HL-60 (cell line): Measurements from ENCODE around the gene PTPN1.

Source experiments
- CTCF ChIP-seq: IDR thresholded peaks from one replicate; pipeline ENCODE4 v1.5.1; 2011; ENCODE audit warnings: low read length, control low read depth, inconsistent platforms; ENCODE audit not compliant: insufficient read depth
- POLR2AphosphoS5 ChIP-seq: IDR thresholded peaks from 2 replicates; pipeline ENCODE4 v1.6.1; 2012; ENCODE audit warnings: low read depth
- REST ChIP-seq: IDR thresholded peaks from 2 replicates; pipeline ENCODE4 v1.6.1; 2012; ENCODE audit warnings: low read depth; ENCODE audit not compliant: insufficient replicate concordance

DNA sequence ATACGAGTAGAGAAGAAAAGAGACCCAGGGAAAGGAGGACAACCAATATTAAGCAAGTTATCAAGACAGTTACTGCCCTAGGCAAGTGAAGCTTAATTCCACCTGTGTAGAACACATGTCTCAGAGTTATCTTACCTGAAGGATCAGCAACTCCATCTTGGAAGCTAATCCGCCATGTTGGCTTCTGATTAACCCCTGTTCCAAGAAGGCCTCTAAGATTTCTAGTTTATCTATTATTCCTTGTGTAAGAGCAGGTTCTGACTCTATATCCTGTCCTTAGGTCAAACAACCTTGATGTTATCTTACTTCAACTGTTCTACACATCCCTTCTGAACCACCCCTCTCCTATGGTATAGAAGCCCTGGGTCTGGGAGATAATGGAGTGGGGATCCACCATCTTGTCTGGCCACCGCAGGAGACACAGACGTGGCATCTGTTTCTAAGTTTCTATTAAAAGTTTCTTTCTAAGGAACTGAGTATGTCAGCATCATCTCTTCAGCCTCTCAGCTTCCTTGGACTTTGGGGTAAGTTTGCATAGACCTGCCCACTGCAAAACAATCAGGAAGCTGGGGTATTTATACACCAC is 27.7 kb upstream of the PTPN1 start:
- TF ChIP-seq CTCF (no peak), POLR2AphosphoS5 (no peak), REST (no peak)
